Transverse colon (tissue), 3 donors: ENCODE results near the gene RAB20.

Experiments used
- EP300 ChIP-seq: sonication (generic); formaldehyde crosslinking; IDR thresholded peaks from one replicate; pipeline ENCODE4 v1.6.1; 2017; ENCODE audit warnings: antibody characterized with exemption, low read depth
- POLR2AphosphoS5 ChIP-seq, 3 donors: sonication (generic); formaldehyde crosslinking; IDR thresholded peaks; one replicate each; pipeline ENCODE4 v1.6.1; 2016; ENCODE audit warnings: antibody characterized with exemption in 3 of 3

GRCh38 chr13:110540871-110541525 lies 20.5 kb downstream of the RAB20 start:
- TF ChIP-seq POLR2AphosphoS5 (IDR thresholded peaks at IDR 0.05) (no peak), EP300 (no peak)
